Caco-2 (cell line): ENCODE results near the gene POLR1E. TPM values are rescaled to one million over a fixed set of nuclear protein-coding genes. Genes with fewer than 3 reads are reported as not detected.
"Not testable (repeated sequence)": the region's sequence is repeated elsewhere in the genome, so short reads cannot be mapped to it uniquely, and the experiment has no call there.

Source experiments
- BruUV-seq: library from RNA; stranded (reverse); fragments of 400-500 nt; replicated peaks from 2 replicates; lab custom pipeline; 2021; lab: Mats Ljungman, UMichigan
- CTCF ChIA-PET: fragments of 300-600 bp; sonication (Branson Sonifier 250); formaldehyde crosslinking; loops from one replicate; lab custom pipeline; 2022; ENCODE audit warnings: antibody characterized with exemption; lab: Charles Lee
- POLR2A ChIA-PET: fragments of 300-600 bp; sonication (Branson Sonifier 250); formaldehyde crosslinking; loops from one replicate; lab custom pipeline; 2022; ENCODE audit warnings: antibody characterized with exemption; lab: Charles Lee
- DNase-seq, 2 experiments: peaks; one replicate each; pipeline versions ENCODE4 v3.0.0 to v3.0.0-alpha.2; 2020 to 2022
- H3K27me3 ChIP-seq: replicated peaks from 2 replicates; pipeline ENCODE4 v1.6.0; 2011; ENCODE audit warnings: low read length; ENCODE audit not compliant: control insufficient read depth, insufficient read depth
- H3K36me3 ChIP-seq: 2 replicates; pipeline ENCODE4 v1.5.1; 2011; ENCODE audit warnings: low read length; ENCODE audit not compliant: control insufficient read depth, insufficient read depth
- H3K4me1 ChIP-seq: fragments of 250-450 bp; sonication (Bioruptor Pico); 2 replicates; pipeline ENCODE4 v1.5.1; 2020; ENCODE audit warnings: mild to moderate bottlenecking
- H3K4me3 ChIP-seq: 2 replicates; pipeline ENCODE4 v1.5.1; 2011; ENCODE audit warnings: low read depth, mild to moderate bottlenecking, control low read depth, low read length
- H3K9me3 ChIP-seq: fragments of 250-450 bp; sonication (Bioruptor Pico); 2 replicates; pipeline ENCODE4 v1.5.1; 2020; ENCODE audit warnings: mild to moderate bottlenecking, moderate library complexity
- H3K27ac Mint-ChIP-seq: one replicate; pipeline ENCODE4 v1.8.0; 2022; ENCODE audit warnings: mixed read lengths; ENCODE audit not compliant: unreplicated experiment
- H3K27me3 Mint-ChIP-seq: one replicate; pipeline ENCODE4 v1.8.0; 2022; ENCODE audit warnings: mixed read lengths; ENCODE audit not compliant: insufficient read depth, unreplicated experiment
- H3K36me3 Mint-ChIP-seq: one replicate; pipeline ENCODE4 v1.8.0; 2022; ENCODE audit warnings: mild to moderate bottlenecking, mixed read lengths; ENCODE audit not compliant: insufficient read depth, unreplicated experiment
- H3K4me1 Mint-ChIP-seq: one replicate; pipeline ENCODE4 v1.8.0; 2022; ENCODE audit warnings: low read depth, mixed read lengths; ENCODE audit not compliant: unreplicated experiment
- H3K4me3 Mint-ChIP-seq: one replicate; pipeline ENCODE4 v1.8.0; 2022; ENCODE audit warnings: mild to moderate bottlenecking, moderate library complexity, mixed read lengths; ENCODE audit not compliant: unreplicated experiment
- H3K9me3 Mint-ChIP-seq: one replicate; pipeline ENCODE4 v1.8.0; 2022; ENCODE audit warnings: mixed read lengths; ENCODE audit not compliant: unreplicated experiment
- CTCF ChIP-seq, 2 experiments: fragments of 200-600 bp in 1 of 2; IDR thresholded peaks; 1 replicate in 1 of 2; 2 replicates in 1 of 2; pipeline versions ENCODE4 v1.5.1 to v1.8.0; 2011 to 2022; ENCODE audit warnings: antibody characterized with exemption in 1 of 2, control low read depth in 1 of 2, inconsistent platforms in 1 of 2, low read depth in 1 of 2, low read length in 1 of 2, mild to moderate bottlenecking in 1 of 2, moderate library complexity in 1 of 2; ENCODE audit not compliant: insufficient read depth in 1 of 2, severe bottlenecking in 1 of 2, unreplicated experiment in 1 of 2
- intact Hi-C: fragments of 100-400 bp; cut with micrococcal nuclease; formaldehyde crosslinking; loops from one replicate; pipeline ENCODE4 v1.10.0; 2022; ENCODE audit not compliant: unreplicated experiment
- total RNA-seq: library from RNA; stranded (reverse); gene quantifications from 2 replicates; pipeline ENCODE4 v1.2.3, GENCODE V29; 2022

POLR1E gene
- total RNA-seq, 1 experiment from 2014 or later = 33.4 TPM

- no peaks in the 10 kb centered on the region for H3K27me3 Mint-ChIP-seq
These were observed 19.6 kb upstream of the POLR1E start for GRCh38 chr9:37466037-37466709.

DNA sequence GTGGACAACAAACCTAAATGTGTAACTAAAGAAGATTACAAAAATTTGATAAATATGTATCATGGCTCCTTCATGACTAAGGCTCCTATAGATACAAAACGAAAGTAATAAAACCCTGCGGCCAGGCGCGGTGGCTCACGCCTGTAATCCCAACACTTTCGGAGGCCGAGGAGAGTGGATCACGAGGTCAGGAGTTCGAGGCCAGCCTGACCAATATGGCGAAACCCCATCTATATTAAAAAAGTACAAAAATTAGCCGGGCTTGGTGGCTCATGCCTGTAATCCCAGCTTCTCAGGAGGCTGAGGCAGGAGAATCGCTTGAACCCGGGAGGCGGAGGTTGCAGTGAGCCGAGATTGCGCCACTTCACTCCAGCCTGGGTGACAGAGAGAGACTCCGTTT is 18.2 kb upstream of the POLR1E start:
- H3K4me3 Mint-ChIP-seq = peak overlapping the region; percentile 95
- H3K36me3 ChIP-seq, BruUV-seq, H3K27me3 Mint-ChIP-seq, H3K9me3 ChIP-seq, POLR2A ChIA-PET, CTCF ChIA-PET, H3K9me3 Mint-ChIP-seq, H3K27me3 ChIP-seq: not testable (repeated sequence)
- Histone ChIP-seq H3K4me3 (peak overlapping the region; percentile 49), H3K4me1 (peaks cover 22% of the 10 kb centered on the region)
- H3K4me1 Mint-ChIP-seq = peaks cover 33% of the 10 kb centered on the region
- H3K27ac Mint-ChIP-seq = peak overlapping the region; percentile 96
- H3K36me3 Mint-ChIP-seq = peaks cover 34% of the 10 kb centered on the region
- peak; percentile 37 to 59 for DNase-seq
- intact Hi-C loops = loop anchor here (5.0 kb wide), 2 partner anchors 435 to 580 kb away; partner anchors contain the start of gene SLC25A51

More at GRCh38 chr9:37466037-37466709, 19.6 kb upstream of the POLR1E start:
- intact Hi-C loops = loop anchor here (5.0 kb wide), 2 partner anchors 436 to 581 kb away; partner anchors contain the start of gene SLC25A51
- Mint-ChIP-seq H3K36me3 (peaks cover 25% of the 10 kb centered on the region), H3K4me1 (peaks cover 23% of the 10 kb centered on the region), H3K9me3 (no peaks in the 10 kb centered on the region), H3K27ac (peak overlapping the region; percentile 96), H3K4me3 (peak overlapping the region; percentile 95)
- no peaks in the 10 kb centered on the region for H3K36me3 ChIP-seq
- TF ChIP-seq CTCF (IDR thresholded peaks at IDR 0.05; ENCODE audit: insufficient read depth in 1 of 2, low read depth in 1 of 2, low read length in 1 of 2, severe bottlenecking in 1 of 2, unreplicated experiment in 1 of 2) = no peak
- ChIA-PET CTCF (interaction anchor here (1.0 kb wide), 2 partner anchors 16 to 35 kb away, joined by 3 read pairs; no protein-coding TSS in a partner anchor), POLR2A (interaction anchor here (1.0 to 2.5 kb wide), 9 partner anchors 9 to 387 kb away, joined by 3 to 24 read pairs (median 5); partner anchors contain the start of genes GRHPR, POLR1E and TOMM5)
- H3K9me3 ChIP-seq = no peaks in the 10 kb centered on the region
- no peaks in the 10 kb centered on the region for H3K27me3 ChIP-seq
- peak; percentile 84 to 90 for DNase-seq
- peak overlapping the region; percentile 49 for H3K4me3 ChIP-seq
- peaks cover 15% of the 10 kb centered on the region for H3K4me1 ChIP-seq
- BruUV-seq = TSS peak; percentile 99

- peak overlapping the region; percentile 95 for H3K4me3 Mint-ChIP-seq
- H3K27ac Mint-ChIP-seq = peak overlapping the region; percentile 96
These were observed 17.1 kb upstream of the POLR1E start for GRCh38 chr9:37468620-37469019.

More at GRCh38 chr9:37468620-37469019, 17.1 kb upstream of the POLR1E start:
- BruUV-seq = no TSS peak
- Mint-ChIP-seq H3K27me3 (no peaks in the 10 kb centered on the region), H3K9me3 (no peaks in the 10 kb centered on the region), H3K4me1 (peaks cover 24% of the 10 kb centered on the region), H3K36me3 (peaks cover 37% of the 10 kb centered on the region)
- POLR2A ChIA-PET = no interaction called here
- intact Hi-C loops = loop anchor here (5.0 kb wide), 2 partner anchors 434 to 579 kb away; partner anchors contain the start of gene SLC25A51
- peaks cover 2% of the 10 kb centered on the region; the same call in 1 of the 2 replicates for H3K9me3 ChIP-seq
- no peaks in the 10 kb centered on the region for H3K36me3 ChIP-seq
- H3K4me3 ChIP-seq = no peak overlapping the region
- TF ChIP-seq CTCF (IDR thresholded peaks at IDR 0.05; ENCODE audit: insufficient read depth in 1 of 2, low read depth in 1 of 2, low read length in 1 of 2, severe bottlenecking in 1 of 2, unreplicated experiment in 1 of 2) = no peak
- H3K4me1 ChIP-seq = peaks cover 16% of the 10 kb centered on the region
- CTCF ChIA-PET = no interaction called here
- DNase-seq = no peak
- H3K27me3 ChIP-seq = no peaks in the 10 kb centered on the region
